ENCODE results near the gene BIRC2. TPM values are rescaled to one million over a fixed set of nuclear protein-coding genes. Genes with fewer than 3 reads are reported as not detected.
"Not testable (repeated sequence)": the region's sequence is repeated elsewhere in the genome, so short reads cannot be mapped to it uniquely, and the experiment has no call there.

Gene BIRC2
- total RNA-seq, 2 experiments from 2014 or later, result 30.7 to 30.9 TPM

DNA sequence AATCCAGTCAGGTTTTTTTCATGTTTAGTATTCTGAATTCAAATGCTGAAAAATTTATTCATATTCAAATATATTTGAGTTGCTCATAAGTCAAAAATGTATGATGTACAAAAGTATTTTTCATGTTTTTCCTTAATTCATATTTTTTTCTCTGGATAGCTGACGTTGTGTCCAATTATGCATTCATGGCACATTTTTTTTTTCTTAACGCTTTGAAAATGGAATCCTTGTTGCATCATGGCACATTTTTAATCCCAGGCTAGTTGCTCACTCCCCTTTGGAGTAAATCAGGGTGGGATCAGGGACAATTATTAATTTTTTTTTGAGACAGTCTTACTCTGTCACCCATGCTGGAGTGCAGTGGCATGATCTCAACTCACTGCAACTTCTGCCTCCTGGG is 15.7 kb upstream of the BIRC2 start:
- CTCF ChIA-PET, result interaction anchor here (1.3 to 2.0 kb wide), 3 partner anchors 10 to 70 kb away, joined by 3 to 10 read pairs (median 5); no protein-coding TSS in a partner anchor
- Mint-ChIP-seq H3K9me3 (ENCODE audit: low read depth) (no peaks in the 10 kb centered on the region), H3K36me3 (peaks cover 59% of the 10 kb centered on the region), H3K4me3 (no peak overlapping the region), H3K4me1 (peaks cover 22% of the 10 kb centered on the region), H3K27ac (no peak overlapping the region), H3K27me3 (no peaks in the 10 kb centered on the region)
- no peak for ATAC-seq
- no peak for DNase-seq

DNA sequence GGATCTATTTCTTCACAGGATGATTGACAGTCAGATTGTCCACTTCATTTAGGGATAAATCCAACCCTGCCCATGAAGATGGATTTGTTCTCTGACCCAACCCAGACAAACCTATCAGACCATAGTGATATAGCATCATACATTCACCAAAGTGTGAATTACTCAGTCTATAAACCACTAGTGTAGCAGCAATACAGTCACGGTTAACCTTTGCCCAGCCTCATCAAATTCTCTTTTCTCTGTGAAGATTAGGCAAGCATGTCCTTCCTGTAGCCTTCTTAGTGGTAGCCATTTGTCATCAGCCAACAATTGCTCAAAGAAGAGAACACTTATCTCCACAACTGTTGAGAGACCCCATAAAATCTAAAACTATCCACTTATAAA is 14.4 kb upstream of the BIRC2 start:
- no peak overlapping the region for H3K4me3 Mint-ChIP-seq
- no peak overlapping the region for H3K27ac Mint-ChIP-seq
- ATAC-seq, result no peak

DNA sequence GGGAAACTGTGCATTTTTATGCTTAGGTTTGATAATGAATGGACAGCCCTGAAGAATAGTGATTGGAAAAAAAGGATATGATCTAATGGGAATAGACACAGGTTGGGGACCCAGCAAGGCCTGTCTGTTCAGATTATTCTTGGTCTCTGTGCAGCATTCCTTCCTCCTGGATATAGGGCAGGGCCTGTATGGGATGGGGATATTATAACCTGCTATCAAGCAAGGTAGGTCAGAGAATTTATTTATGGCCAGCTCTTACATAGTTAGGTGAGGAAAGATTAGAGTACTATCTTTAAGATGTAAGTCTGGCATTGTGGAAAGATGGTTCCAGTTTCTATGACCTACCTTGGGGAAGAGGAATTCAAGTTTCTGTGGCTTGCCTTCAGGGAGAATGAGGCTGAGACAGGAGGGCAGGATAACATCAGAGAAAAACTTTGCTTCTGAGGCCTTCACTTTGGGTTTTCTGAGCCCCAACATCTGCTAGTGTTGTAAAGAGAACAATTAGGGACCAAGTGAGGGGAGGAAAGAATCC is 8.5 kb upstream of the BIRC2 start:
- Mint-ChIP-seq H3K27me3 (no peaks in the 10 kb centered on the region), H3K36me3 (peaks cover 27% of the 10 kb centered on the region), H3K9me3 (ENCODE audit: low read depth) (no peaks in the 10 kb centered on the region), H3K4me3 (no peak overlapping the region), H3K4me1 (peaks cover 13% of the 10 kb centered on the region), H3K27ac (no peak overlapping the region)
- no peak for DNase-seq
- ATAC-seq, result no peak
- CTCF ChIA-PET, result interaction anchor here (1.0 to 1.8 kb wide), 6 partner anchors 12 to 328 kb away, joined by 3 to 11 read pairs (median 5); no protein-coding TSS in a partner anchor

More for the DNA sequence above, 14.4 kb upstream of the BIRC2 start:
- H3K9me3 Mint-ChIP-seq (ENCODE audit: low read depth), result no peaks in the 10 kb centered on the region
- DNase-seq, result no peak
- H3K4me1 Mint-ChIP-seq, result peaks cover 16% of the 10 kb centered on the region
- no peaks in the 10 kb centered on the region for H3K27me3 Mint-ChIP-seq
- peaks cover 54% of the 10 kb centered on the region for H3K36me3 Mint-ChIP-seq
- CTCF ChIA-PET, result interaction anchor here (0.7 to 2.0 kb wide), 5 partner anchors 9 to 39 kb away, joined by 3 to 10 read pairs (median 5); no protein-coding TSS in a partner anchor

DNA sequence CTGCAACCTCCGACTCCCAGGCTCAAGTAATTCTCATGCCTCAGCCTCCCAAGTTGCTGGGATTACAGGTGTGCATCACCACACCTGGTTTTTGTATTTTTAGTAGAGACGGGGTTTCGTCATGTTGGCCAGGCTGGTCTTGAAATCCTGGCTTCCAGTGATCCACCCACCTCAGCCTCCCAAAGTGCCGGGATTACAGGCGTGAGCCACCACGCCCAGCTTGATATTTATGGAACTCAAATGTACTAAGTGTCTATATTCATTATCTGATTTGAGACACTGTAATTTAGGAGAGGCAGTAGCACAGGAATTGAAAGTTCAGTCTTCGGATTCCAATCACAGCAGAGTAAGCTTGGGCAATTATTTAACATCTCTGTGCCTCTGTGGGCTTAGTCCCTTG is 5.7 kb upstream of the BIRC2 start:
- DNase-seq; H3K4me3 Mint-ChIP-seq; H3K9me3 Mint-ChIP-seq (ENCODE audit: low read depth); H3K27me3 Mint-ChIP-seq; H3K27ac Mint-ChIP-seq: not testable (repeated sequence)
- ATAC-seq, result peak; percentile 18
- CTCF ChIA-PET, result interaction anchor here (0.7 to 6.3 kb wide), 33 partner anchors 10 to 324 kb away, joined by 3 to 110 read pairs (median 7); partner anchors contain the start of gene TMEM123
- peaks cover 24% of the 10 kb centered on the region for H3K4me1 Mint-ChIP-seq
- H3K36me3 Mint-ChIP-seq, result peaks cover 21% of the 10 kb centered on the region

DNA sequence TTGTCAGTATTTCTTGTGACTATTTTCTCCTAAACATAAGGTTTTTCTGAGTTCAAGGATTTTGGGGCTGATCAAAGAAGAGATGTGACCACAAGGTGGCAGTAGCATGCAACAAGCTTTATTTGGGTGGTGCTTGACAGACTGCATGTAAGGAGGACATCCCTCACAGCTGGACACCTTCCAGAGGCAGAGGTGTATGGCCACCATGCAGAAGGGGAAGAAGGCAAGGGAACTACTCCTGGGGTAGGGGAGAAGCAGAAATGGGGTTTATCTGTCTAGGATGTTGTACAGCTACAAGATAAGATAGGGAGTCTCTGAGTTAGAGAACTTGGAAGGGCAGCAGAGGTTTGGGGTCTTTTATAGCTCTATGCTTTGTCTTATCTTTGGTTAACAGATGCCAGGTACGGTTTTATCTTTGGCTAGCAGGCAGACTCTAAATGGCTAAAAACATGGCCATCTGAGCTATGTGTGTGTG is 5.1 kb upstream of the BIRC2 start:
- peak; percentile 73 for ATAC-seq
- CTCF ChIA-PET, result interaction anchor here (0.6 to 6.3 kb wide), 43 partner anchors 8 to 324 kb away, joined by 3 to 110 read pairs (median 6); partner anchors contain the start of gene TMEM123
- no peak overlapping the region for H3K4me3 Mint-ChIP-seq

DNA sequence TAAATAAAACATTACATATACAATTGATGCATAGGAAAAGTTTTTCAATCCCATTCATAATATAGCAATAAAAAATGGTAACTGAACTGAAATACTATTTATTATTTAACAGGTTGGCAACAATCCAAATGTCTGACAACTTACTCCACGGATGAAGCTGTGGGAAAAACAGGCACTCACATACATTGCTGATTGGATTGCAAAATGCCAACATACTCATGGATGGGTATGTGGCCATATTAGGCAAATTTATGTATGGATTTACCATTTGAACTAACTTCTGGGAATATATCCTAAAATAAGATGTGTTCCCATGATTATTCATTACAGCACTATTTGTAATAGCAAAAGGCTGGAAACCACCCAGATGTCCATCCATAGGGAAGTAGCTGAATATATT is 3.2 kb upstream of the BIRC2 start:
- Mint-ChIP-seq H3K4me1 (peaks cover 28% of the 10 kb centered on the region), H3K9me3 (ENCODE audit: low read depth) (no peaks in the 10 kb centered on the region), H3K27me3 (no peaks in the 10 kb centered on the region), H3K27ac (no peak overlapping the region), H3K36me3 (peaks cover 6% of the 10 kb centered on the region), H3K4me3 (no peak overlapping the region)
- DNase-seq (no peak), ATAC-seq (no peak)
- CTCF ChIA-PET, result interaction anchor here (1.1 to 6.3 kb wide), 7 partner anchors 12 to 322 kb away, joined by 3 to 110 read pairs (median 10); no protein-coding TSS in a partner anchor

More for the DNA sequence above, 5.1 kb upstream of the BIRC2 start:
- DNase-seq, result peak; percentile 82
- Mint-ChIP-seq H3K27ac (no peak overlapping the region), H3K4me1 (peaks cover 24% of the 10 kb centered on the region), H3K9me3 (ENCODE audit: low read depth) (no peaks in the 10 kb centered on the region), H3K27me3 (no peaks in the 10 kb centered on the region), H3K36me3 (peaks cover 17% of the 10 kb centered on the region)

DNA sequence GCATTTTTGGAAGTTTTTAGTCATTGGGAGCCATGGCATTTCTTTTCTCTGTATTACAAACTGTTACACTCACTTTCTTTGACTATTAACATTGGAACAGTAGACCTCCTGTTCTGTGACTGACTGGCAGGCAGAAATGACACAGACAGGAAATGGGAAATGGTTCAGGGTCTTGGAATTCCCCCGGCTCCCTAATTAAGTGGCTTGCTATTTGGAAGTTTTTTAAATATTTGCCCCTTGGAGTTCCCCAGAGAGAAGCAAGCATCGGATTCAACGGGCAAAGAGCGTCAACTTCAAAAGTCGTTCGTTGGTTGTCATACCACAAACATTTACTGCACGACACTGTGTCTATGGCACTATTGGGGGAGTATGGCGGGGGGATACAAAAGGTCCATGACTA is 1.1 kb upstream of the BIRC2 start:
- DNase-seq, result no peak

DNA sequence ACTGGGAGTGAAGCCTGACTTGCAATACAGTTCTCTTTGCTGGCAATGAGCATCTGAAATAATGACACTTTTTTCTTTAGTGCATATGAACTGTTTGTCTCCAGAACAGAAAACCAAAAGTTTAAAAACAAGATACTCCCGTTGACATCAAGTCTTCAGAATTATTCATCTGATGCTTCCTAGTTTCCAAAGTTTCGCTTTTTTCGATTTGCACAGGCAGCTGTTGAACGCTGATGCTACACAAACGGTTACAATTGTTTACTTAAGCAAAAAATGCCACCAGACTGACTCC is 612 bp upstream of the BIRC2 start:
- H3K4me1 Mint-ChIP-seq, result peaks cover 32% of the 10 kb centered on the region

More for the DNA sequence above, 1.1 kb upstream of the BIRC2 start:
- CTCF ChIA-PET, result interaction anchor here (0.7 to 6.3 kb wide), 8 partner anchors 11 to 320 kb away, joined by 3 to 110 read pairs (median 6); no protein-coding TSS in a partner anchor
- no peaks in the 10 kb centered on the region for H3K27me3 Mint-ChIP-seq
- H3K4me3 Mint-ChIP-seq, result peak overlapping the region; percentile 88
- peak overlapping the region; percentile 97 for H3K27ac Mint-ChIP-seq
- peaks cover 13% of the 10 kb centered on the region for H3K36me3 Mint-ChIP-seq
- ATAC-seq, result no peak
- H3K4me1 Mint-ChIP-seq, result peaks cover 32% of the 10 kb centered on the region
- H3K9me3 Mint-ChIP-seq (ENCODE audit: low read depth), result no peaks in the 10 kb centered on the region

DNA sequence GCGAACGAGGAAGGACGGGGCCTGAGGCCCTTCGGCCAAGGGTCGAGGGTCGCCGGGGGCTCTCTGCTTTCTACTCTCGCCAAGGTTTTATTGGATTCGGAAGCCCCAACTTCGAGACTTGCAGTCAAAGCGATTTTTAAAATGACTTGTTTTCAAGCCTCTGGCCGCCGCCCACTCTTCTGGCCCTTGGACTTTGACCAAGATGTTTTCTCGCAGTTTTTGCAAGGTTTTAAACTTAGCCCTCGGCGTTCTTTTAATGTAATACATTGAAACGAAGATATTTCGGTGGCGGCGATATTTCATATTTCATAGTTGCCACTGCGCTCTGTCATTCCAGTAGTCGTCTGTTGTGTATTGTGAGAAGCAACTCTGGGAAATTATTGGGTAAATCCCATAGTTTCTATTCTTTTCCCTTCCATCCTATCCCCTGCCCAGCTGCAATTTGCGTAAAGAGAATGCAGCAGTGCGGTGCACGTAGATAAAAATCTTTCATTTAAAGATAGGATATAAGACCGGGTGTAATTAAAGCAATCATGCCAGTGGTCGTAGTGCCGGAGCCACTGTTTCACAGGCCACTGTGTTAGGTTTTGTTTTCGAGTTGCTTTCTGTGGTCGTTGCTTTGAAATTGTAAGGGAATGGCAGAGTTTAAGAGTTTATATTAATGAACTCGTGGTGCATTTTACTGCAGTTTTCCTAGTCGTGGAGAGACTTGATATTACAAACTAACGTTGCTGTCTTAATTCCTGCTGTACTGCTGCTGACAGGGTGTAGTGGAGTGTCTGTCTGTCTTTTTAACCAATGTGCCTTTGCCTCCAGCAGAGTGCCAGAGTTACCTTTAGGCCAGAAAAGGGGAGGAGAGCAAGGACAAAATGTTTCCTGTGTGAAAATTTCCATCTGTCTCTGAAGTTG is 702 bp downstream of the BIRC2 start:
- H3K27me3 Mint-ChIP-seq, result no peaks in the 10 kb centered on the region
- DNase-seq, result peak; percentile 47
- peak overlapping the region; percentile 88 for H3K4me3 Mint-ChIP-seq
- ATAC-seq, result peak; percentile 5
- H3K27ac Mint-ChIP-seq, result peak overlapping the region; percentile 97
- H3K36me3 Mint-ChIP-seq, result peaks cover 25% of the 10 kb centered on the region
- H3K4me1 Mint-ChIP-seq, result peaks cover 29% of the 10 kb centered on the region
- H3K9me3 Mint-ChIP-seq (ENCODE audit: low read depth), result no peaks in the 10 kb centered on the region
- CTCF ChIA-PET, result interaction anchor here (1.2 to 3.8 kb wide), 2 partner anchors 54 to 148 kb away, joined by 3 to 15 read pairs; no protein-coding TSS in a partner anchor

More for the DNA sequence above, 612 bp upstream of the BIRC2 start:
- CTCF ChIA-PET, result interaction anchor here (0.7 to 6.3 kb wide), 5 partner anchors 14 to 320 kb away, joined by 3 to 110 read pairs (median 7); no protein-coding TSS in a partner anchor
- H3K4me3 Mint-ChIP-seq, result peak overlapping the region; percentile 88
- ATAC-seq, result no peak
- H3K27me3 Mint-ChIP-seq, result no peaks in the 10 kb centered on the region
- no peaks in the 10 kb centered on the region for H3K9me3 Mint-ChIP-seq (ENCODE audit: low read depth)
- H3K27ac Mint-ChIP-seq, result peak overlapping the region; percentile 97
- no peak for DNase-seq
- peaks cover 17% of the 10 kb centered on the region for H3K36me3 Mint-ChIP-seq

DNA sequence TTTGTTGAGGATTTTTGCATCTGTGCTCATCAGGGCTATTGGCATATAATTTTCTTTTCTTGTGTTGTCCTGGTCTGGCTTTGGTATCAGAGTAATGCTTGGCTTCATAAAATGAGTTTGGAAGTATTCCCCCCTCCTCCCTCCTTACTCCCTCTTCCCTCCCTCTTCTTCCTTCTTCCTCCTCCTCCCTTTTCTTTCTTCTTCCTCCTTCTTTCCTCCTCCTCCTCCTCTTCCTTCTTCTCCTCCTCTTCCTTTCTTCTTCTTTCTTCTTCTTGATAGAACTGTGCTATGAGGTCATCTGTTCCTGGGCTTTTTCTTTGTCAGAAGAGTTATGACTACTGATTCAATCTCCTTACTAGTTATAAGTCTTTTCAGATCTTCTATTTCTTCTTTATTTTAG is 10.1 kb downstream of the BIRC2 start:
- DNase-seq (no peak), ATAC-seq (no peak)
- H3K4me3 Mint-ChIP-seq, result no peak overlapping the region
- peaks cover 2% of the 10 kb centered on the region for H3K9me3 Mint-ChIP-seq (ENCODE audit: low read depth)
- peaks cover 40% of the 10 kb centered on the region for H3K4me1 Mint-ChIP-seq
- CTCF ChIA-PET, result no interaction called here
- H3K27ac Mint-ChIP-seq, result no peak overlapping the region
- peaks cover 69% of the 10 kb centered on the region for H3K36me3 Mint-ChIP-seq
- no peaks in the 10 kb centered on the region for H3K27me3 Mint-ChIP-seq

DNA sequence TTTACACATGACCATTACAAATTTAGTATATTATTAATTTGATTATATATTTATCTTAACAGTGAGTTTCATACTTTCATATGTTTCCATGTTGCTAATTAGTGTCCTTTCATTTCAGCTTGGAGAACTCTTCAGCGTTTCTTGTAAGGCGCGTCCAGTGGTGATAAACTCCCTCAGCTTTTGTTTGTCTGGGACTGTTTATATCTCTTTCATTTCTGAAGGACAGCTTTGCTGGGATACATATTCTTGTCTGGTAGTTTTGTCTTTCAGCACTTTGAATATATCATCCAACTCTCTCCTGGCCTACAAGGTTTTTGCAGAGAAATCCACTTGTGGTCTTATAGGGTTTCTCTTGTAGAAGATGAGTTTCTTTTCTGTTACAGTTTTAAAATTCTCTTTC is 12.4 kb downstream of the BIRC2 start:
- CTCF ChIA-PET, result interaction anchor here (1.0 to 2.0 kb wide), 4 partner anchors 9 to 136 kb away, joined by 4 to 7 read pairs (median 5); no protein-coding TSS in a partner anchor
- H3K9me3 Mint-ChIP-seq (ENCODE audit: low read depth), result peaks cover 2% of the 10 kb centered on the region
- H3K27me3 Mint-ChIP-seq, result no peaks in the 10 kb centered on the region
- H3K4me3 Mint-ChIP-seq, result no peak overlapping the region
- no peak for DNase-seq
- peaks cover 76% of the 10 kb centered on the region for H3K36me3 Mint-ChIP-seq
- no peak for ATAC-seq
- peaks cover 40% of the 10 kb centered on the region for H3K4me1 Mint-ChIP-seq
- no peak overlapping the region for H3K27ac Mint-ChIP-seq

DNA sequence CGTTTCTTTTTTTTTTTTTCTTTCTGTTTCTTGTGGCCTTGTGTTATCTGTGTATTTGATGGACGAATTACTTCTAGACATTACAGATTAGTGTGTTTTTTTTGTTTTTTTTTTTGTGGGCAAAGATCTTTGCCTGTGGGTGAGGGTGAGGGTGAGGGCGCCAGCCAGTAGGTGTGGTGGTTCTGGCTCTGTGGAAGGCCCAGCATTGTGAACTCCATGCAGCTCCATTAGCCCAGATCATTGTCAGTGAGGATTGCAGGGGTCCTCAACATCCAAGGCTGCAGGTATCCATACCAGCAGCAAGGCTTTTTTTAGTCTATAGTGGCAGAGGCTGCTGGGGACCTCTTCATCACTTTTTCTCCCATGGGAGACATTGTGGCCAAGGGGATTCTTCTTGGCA is 13.7 kb downstream of the BIRC2 start:
- Mint-ChIP-seq H3K27ac (peak overlapping the region; percentile 68), H3K36me3 (peaks cover 74% of the 10 kb centered on the region), H3K4me3 (no peak overlapping the region), H3K4me1 (peaks cover 40% of the 10 kb centered on the region), H3K27me3 (no peaks in the 10 kb centered on the region), H3K9me3 (ENCODE audit: low read depth) (peaks cover 2% of the 10 kb centered on the region)
- peak; percentile 12 for ATAC-seq
- no peak for DNase-seq
- CTCF ChIA-PET, result interaction anchor here (0.7 to 1.9 kb wide), 6 partner anchors 10 to 251 kb away, joined by 3 to 10 read pairs (median 3); no protein-coding TSS in a partner anchor

Data from activated CD8-positive, alpha-beta memory T cell treated with anti-CD3 and anti-CD28 coated beads, Interleukin-2, amount 10 ng/mL, durations not matched to agents 7 days and 5 days (primary cell).